ENCODE data around the gene KLF9.

DNA sequence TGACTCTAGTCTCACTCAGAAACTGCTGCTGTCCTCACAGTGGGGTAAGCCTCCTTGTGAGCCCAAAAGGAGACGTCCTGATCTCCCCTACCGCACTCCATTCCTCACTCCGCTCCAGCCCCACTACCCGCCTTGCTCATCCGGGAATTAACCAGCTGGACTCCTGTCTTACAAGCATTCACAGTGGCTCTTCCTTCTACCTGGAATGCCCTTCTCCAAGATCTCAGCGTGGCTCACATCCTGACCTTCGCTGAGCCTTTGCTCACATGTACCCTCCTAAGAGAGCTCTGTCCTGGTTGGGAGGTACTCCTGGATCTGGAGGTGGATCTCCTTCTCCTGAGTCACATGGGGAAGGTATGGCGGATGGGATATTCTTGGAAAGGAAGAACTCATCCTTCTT is 10.7 kb upstream of the KLF9 start:
- TF ChIP-seq, protein P1, sequence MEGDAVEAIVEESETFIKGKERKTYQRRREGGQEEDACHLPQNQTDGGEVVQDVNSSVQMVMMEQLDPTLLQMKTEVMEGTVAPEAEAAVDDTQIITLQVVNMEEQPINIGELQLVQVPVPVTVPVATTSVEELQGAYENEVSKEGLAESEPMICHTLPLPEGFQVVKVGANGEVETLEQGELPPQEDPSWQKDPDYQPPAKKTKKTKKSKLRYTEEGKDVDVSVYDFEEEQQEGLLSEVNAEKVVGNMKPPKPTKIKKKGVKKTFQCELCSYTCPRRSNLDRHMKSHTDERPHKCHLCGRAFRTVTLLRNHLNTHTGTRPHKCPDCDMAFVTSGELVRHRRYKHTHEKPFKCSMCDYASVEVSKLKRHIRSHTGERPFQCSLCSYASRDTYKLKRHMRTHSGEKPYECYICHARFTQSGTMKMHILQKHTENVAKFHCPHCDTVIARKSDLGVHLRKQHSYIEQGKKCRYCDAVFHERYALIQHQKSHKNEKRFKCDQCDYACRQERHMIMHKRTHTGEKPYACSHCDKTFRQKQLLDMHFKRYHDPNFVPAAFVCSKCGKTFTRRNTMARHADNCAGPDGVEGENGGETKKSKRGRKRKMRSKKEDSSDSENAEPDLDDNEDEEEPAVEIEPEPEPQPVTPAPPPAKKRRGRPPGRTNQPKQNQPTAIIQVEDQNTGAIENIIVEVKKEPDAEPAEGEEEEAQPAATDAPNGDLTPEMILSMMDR (IDR thresholded peaks at IDR 0.05; ENCODE audit: low read length) = no peak
- no peak for TF ChIP-seq EZH2 (IDR thresholded peaks at IDR 0.05; ENCODE audit: borderline replicate concordance, low read length)
